CD4-positive, alpha-beta T cell (primary cell): ENCODE data around the gene LAPTM5. TPM values are rescaled to one million over a fixed set of nuclear protein-coding genes. Genes with fewer than 3 reads are reported as not detected.

ENCODE experiments used
- ATAC-seq: fragments of 200-7000 bp; cut with Tn5 transposase; one replicate; pipeline ENCODE4 v1.10.0; 2022; ENCODE audit warnings: mild to moderate bottlenecking; ENCODE audit not compliant: poor library complexity
- CTCF ChIA-PET: fragments of 350-600 bp; sonication (Branson Sonifier 250); formaldehyde crosslinking; loops from one replicate; lab custom pipeline; 2021; ENCODE audit warnings: antibody characterized with exemption, inconsistent platforms; lab: Charles Lee
- POLR2A ChIA-PET: fragments of 350-600 bp; sonication (Branson Sonifier 250); formaldehyde crosslinking; loops from one replicate; lab custom pipeline; 2021; ENCODE audit warnings: antibody characterized with exemption, inconsistent platforms; lab: Charles Lee
- DNase-seq, 14 experiments: peaks; one replicate each; pipeline ENCODE4 v3.0.0-alpha.2; 2013 to 2020; ENCODE audit warnings: mixed read lengths in 2 of 14
- H3K27ac ChIP-seq, 2 donors: one replicate each; pipeline versions ENCODE4 v1.5.1 to v1.7.0; 2013; ENCODE audit warnings: low read length in 2 of 2, low read depth in 1 of 2, mild to moderate bottlenecking in 1 of 2
- H3K27me3 ChIP-seq, 2 experiments: 1 replicate in 1 of 2; 2 replicates in 1 of 2; pipeline versions ENCODE4 v1.6.1 to v1.7.0; 2013; ENCODE audit warnings: low read length in 2 of 2, control low read depth in 1 of 2, mild to moderate bottlenecking in 1 of 2, moderate library complexity in 1 of 2; ENCODE audit not compliant: insufficient read depth in 2 of 2, control insufficient read depth in 1 of 2
- H3K36me3 ChIP-seq: one replicate; pipeline ENCODE4 v1.6.1; 2013; ENCODE audit warnings: low read length, control low read depth; ENCODE audit not compliant: insufficient read depth
- H3K4me1 ChIP-seq: one replicate; pipeline ENCODE4 v1.6.1; 2013; ENCODE audit warnings: low read length, control low read depth; ENCODE audit not compliant: insufficient read depth
- H3K4me3 ChIP-seq: one replicate; pipeline ENCODE4 v1.5.1; 2013; ENCODE audit warnings: mild to moderate bottlenecking, low read length, moderate library complexity
- H3K9me3 ChIP-seq, 2 experiments: 1 replicate in 1 of 2; 2 replicates in 1 of 2; pipeline versions ENCODE4 v1.6.1 to v1.7.0; 2013; ENCODE audit warnings: low read length in 2 of 2, mild to moderate bottlenecking in 2 of 2, control low read depth in 1 of 2, moderate library complexity in 1 of 2; ENCODE audit not compliant: control insufficient read depth in 1 of 2, insufficient read depth in 1 of 2
- H3K27ac Mint-ChIP-seq: one replicate; pipeline ENCODE4 v1.8.0; 2020; ENCODE audit warnings: mixed read lengths
- H3K27me3 Mint-ChIP-seq: one replicate; pipeline ENCODE4 v1.8.0; 2021; ENCODE audit warnings: mixed read lengths
- H3K36me3 Mint-ChIP-seq: one replicate; pipeline ENCODE4 v1.8.0; 2021; ENCODE audit warnings: low read depth, mixed read lengths
- H3K4me1 Mint-ChIP-seq: one replicate; pipeline ENCODE4 v1.8.0; 2021; ENCODE audit warnings: low read depth, mixed read lengths
- H3K4me3 Mint-ChIP-seq: one replicate; pipeline ENCODE4 v1.8.0; 2020; ENCODE audit warnings: mild to moderate bottlenecking, mixed read lengths
- H3K9me3 Mint-ChIP-seq: one replicate; pipeline ENCODE4 v1.8.0; 2020; ENCODE audit warnings: mixed read lengths
- CTCF ChIP-seq: fragments of 200-600 bp; IDR thresholded peaks from one replicate; pipeline ENCODE4 v1.8.0; 2022; ENCODE audit warnings: antibody characterized with exemption, mild to moderate bottlenecking
- intact Hi-C, 2 experiments: fragments of 100-400 bp; cut with DNase I in 1 of 2; cut with micrococcal nuclease in 1 of 2; formaldehyde crosslinking; loops; one replicate each; pipeline versions ENCODE4 v1.15.1 to v1.9.0; 2023 to 2025; cut with DNase I, micrococcal nuclease
- total RNA-seq, 174 experiments: library from RNA in 2 of 174; stranded (reverse) in 2 of 174; gene quantifications; one replicate each; pipeline ENCODE4 v1.2.3 and lab custom pipeline; 2021 to 2026

The LAPTM5 gene
- total RNA-seq, 2 experiments from 2014 or later: 625 to 642 TPM

- Mint-ChIP-seq H3K4me3 (peak overlapping the region; percentile 83), H3K27me3 (no peaks in the 10 kb centered on the region), H3K4me1 (peaks cover 100% of the 10 kb centered on the region), H3K9me3 (no peaks in the 10 kb centered on the region), H3K36me3 (peaks cover 87% of the 10 kb centered on the region), H3K27ac (peak overlapping the region; percentile 96)
- intact Hi-C loops: loop anchor here in 1 of 2 experiments (2.0 kb wide), 2 partner anchors 22 to 36 kb away; no protein-coding TSS in a partner anchor
- POLR2A ChIA-PET: interaction anchor here (0.6 to 13.3 kb wide), 11 partner anchors 11 to 1562 kb away, joined by 3 to 457 read pairs (median 6); partner anchors contain the start of genes LAPTM5, MATN1, PEF1 and SNRNP40
- DNase-seq (no peak), ATAC-seq (no peak)
- CTCF ChIA-PET: interaction anchor here (1.4 to 3.8 kb wide), 4 partner anchors 10 to 37 kb away, joined by 9 to 43 read pairs (median 22); partner anchors contain the start of gene LAPTM5
- Histone ChIP-seq H3K27me3 (no peaks in the 10 kb centered on the region), H3K27ac (peak overlapping the region; percentile 95 to 97), H3K4me1 (peaks cover 99% of the 10 kb centered on the region), H3K9me3 (no peaks in the 10 kb centered on the region), H3K36me3 (peaks cover 69% of the 10 kb centered on the region), H3K4me3 (no peak overlapping the region)
- no peak for TF ChIP-seq CTCF
Observed at GRCh38 chr1:30742963-30743559, 14.5 kb downstream of the LAPTM5 start.

GRCh38 chr1:30742300-30742962, 15.1 kb downstream of the LAPTM5 start:
- intact Hi-C loops: loop anchor here in 1 of 2 experiments (2.0 kb wide), 2 partner anchors 22 to 36 kb away; no protein-coding TSS in a partner anchor
- peak overlapping the region; percentile 95 to 97 for H3K27ac ChIP-seq
- peaks cover 97% of the 10 kb centered on the region for H3K4me1 ChIP-seq
- no peaks in the 10 kb centered on the region for H3K27me3 ChIP-seq
- H3K4me3 Mint-ChIP-seq: peak overlapping the region; percentile 54
- H3K4me1 Mint-ChIP-seq: peaks cover 94% of the 10 kb centered on the region
- H3K9me3 ChIP-seq: no peaks in the 10 kb centered on the region
- DNase-seq (no peak), ATAC-seq (no peak)
- no peaks in the 10 kb centered on the region for H3K27me3 Mint-ChIP-seq
- peaks cover 87% of the 10 kb centered on the region for H3K36me3 Mint-ChIP-seq
- ChIA-PET CTCF (interaction anchor here (1.9 to 3.2 kb wide), 3 partner anchors 14 to 38 kb away, joined by 5 to 43 read pairs (median 15); partner anchors contain the start of gene LAPTM5), POLR2A (interaction anchor here (2.6 to 13.3 kb wide), 4 partner anchors 10 to 22 kb away, joined by 17 to 457 read pairs (median 80); partner anchors contain the start of genes LAPTM5 and MATN1)
- H3K4me3 ChIP-seq: no peak overlapping the region
- H3K9me3 Mint-ChIP-seq: no peaks in the 10 kb centered on the region
- peak overlapping the region; percentile 96 for H3K27ac Mint-ChIP-seq
- no peak for TF ChIP-seq CTCF
- peaks cover 69% of the 10 kb centered on the region for H3K36me3 ChIP-seq

- H3K27ac Mint-ChIP-seq: peak overlapping the region; percentile 96
- peaks cover 87% of the 10 kb centered on the region for H3K4me1 ChIP-seq
- H3K4me3 Mint-ChIP-seq: peak overlapping the region; percentile 73
- intact Hi-C loops: no loop called here
- CTCF ChIA-PET: interaction anchor here (0.8 to 1.9 kb wide), 2 partner anchors 8 to 39 kb away, joined by 3 to 5 read pairs; no protein-coding TSS in a partner anchor
- peaks cover 84% of the 10 kb centered on the region for H3K4me1 Mint-ChIP-seq
- ATAC-seq (no peak), DNase-seq (no peak)
- H3K27ac ChIP-seq: peak overlapping the region; percentile 54 to 65
- no peaks in the 10 kb centered on the region for H3K27me3 Mint-ChIP-seq
- peaks cover 69% of the 10 kb centered on the region for H3K36me3 ChIP-seq
- no peaks in the 10 kb centered on the region for H3K27me3 ChIP-seq
- no peaks in the 10 kb centered on the region for H3K9me3 ChIP-seq
- POLR2A ChIA-PET: interaction anchor here (9.6 to 13.3 kb wide), 2 partner anchors 9 to 17 kb away, joined by 74 to 457 read pairs; partner anchors contain the start of gene LAPTM5
- no peak overlapping the region for H3K4me3 ChIP-seq
- peaks cover 87% of the 10 kb centered on the region for H3K36me3 Mint-ChIP-seq
- no peak for TF ChIP-seq CTCF
- H3K9me3 Mint-ChIP-seq: no peaks in the 10 kb centered on the region
Observed at GRCh38 chr1:30741239-30741894, 16.2 kb downstream of the LAPTM5 start.
